ENCODE measurements around the gene KRT84.

Gene KRT84

DNA sequence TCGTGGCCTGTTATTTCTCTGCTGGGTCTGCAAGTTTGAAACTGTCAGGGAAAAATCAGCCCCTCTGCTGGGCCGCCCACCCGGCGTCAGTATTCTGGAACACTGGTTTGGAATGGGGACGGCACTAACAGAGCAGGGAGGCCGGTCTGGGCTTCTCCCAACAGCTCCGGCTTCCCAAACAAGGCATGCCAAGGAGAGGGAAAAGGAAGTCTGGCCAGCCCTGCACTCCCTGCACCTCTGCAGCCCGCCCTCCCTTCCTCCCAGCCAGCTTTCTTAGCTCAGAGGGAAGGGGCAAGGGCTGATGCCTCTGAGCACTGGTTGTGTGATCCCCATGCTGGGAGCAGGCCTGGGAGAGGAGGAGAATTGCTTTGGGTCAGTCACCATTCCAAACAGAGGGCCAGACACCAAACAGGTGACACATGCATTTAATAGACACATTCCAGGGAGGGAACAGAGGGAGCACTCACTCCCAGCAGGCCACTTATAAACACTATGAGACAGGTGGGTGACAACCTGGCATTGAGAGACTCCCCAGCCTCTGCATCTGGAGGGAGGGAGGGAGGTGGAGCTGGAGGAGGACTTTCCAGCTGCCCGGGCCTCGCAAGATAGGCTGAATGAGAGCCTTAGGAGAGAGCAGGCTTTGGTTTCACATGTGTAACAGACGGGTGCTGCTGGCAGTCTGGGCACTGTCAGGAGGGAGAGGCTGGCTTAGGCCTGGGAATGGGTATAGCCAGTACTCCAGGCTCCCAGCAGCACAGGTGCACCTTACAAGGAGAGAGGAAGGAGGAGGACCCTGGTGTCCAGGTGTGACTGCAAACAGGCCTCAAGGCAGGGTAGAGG, 38.4 kb upstream of the KRT84 start:
- H3K4me1 ChIP-seq (ENCODE audit: control insufficient read depth, insufficient read depth, low read length): peaks cover 7% of the 10 kb centered on the region; the same call in 1 of the 2 replicates
- no peaks in the 10 kb centered on the region for H3K36me3 ChIP-seq (ENCODE audit: control insufficient read depth, insufficient read depth, low read length)
- no peak overlapping the region for H3K4me3 ChIP-seq (ENCODE audit: low read depth, low read length)
- H3K27ac ChIP-seq (ENCODE audit: low read depth, low read length): no peak overlapping the region
- no peak overlapping the region for H3K9ac ChIP-seq (ENCODE audit: low read length)
- H3K9me3 ChIP-seq (ENCODE audit: control insufficient read depth, insufficient read depth, low read depth, low read length): no peaks in the 10 kb centered on the region
- H3K27me3 ChIP-seq (ENCODE audit: control insufficient read depth, insufficient read depth, low read length): 0 out of 2 replicates have a peak, but pooled peaks cover 3% of the 10 kb centered on the region

DNA sequence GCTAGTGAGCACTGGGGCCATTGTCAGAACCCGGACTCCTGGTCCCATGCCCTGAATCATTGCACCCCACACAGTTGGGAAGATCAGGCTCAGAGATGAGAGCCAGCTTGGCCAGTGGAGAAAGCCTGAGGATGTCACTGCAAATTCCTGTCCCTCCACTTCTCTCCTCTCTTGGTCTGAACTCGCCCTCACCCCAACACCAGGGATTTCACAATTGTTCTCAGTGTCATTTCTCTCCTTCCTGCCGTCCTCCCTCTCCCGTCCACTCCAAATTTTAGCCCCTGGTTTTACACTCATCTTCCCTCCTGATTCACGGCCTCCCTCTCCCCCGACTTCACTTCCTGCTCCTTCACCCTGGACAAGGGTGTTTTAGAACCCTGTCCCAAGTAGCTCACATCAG, 37.6 kb upstream of the KRT84 start:
- Histone ChIP-seq H3K9me3 (ENCODE audit: control insufficient read depth, insufficient read depth, low read depth, low read length) (no peaks in the 10 kb centered on the region), H3K9ac (ENCODE audit: low read length) (no peak overlapping the region), H3K27ac (ENCODE audit: low read depth, low read length) (no peak overlapping the region), H3K36me3 (ENCODE audit: control insufficient read depth, insufficient read depth, low read length) (no peaks in the 10 kb centered on the region), H3K27me3 (ENCODE audit: control insufficient read depth, insufficient read depth, low read length) (0 out of 2 replicates have a peak, but pooled peaks cover 3% of the 10 kb centered on the region), H3K4me1 (ENCODE audit: control insufficient read depth, insufficient read depth, low read length) (peaks cover 7% of the 10 kb centered on the region; the same call in 1 of the 2 replicates), H3K4me3 (ENCODE audit: low read depth, low read length) (no peak overlapping the region)

DNA sequence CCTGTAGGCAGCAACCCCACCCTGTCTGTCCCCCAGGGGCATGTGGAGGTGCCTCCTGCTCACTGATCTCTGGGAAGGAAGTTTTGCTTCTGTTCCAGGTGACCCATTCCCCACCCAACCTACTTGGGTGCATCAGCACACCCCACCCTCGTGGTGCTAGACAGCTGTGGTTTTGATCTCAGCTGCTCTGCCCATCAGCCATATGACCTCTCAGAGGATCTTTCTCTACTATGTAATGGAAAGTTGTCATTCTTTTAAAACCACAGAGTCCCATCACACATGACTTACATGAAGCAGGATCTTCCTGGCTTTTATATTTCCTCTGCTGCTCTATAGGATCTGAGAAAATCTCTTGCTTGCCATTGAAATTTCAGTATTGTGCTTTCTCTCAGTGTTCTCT, 34.2 kb upstream of the KRT84 start:
- H3K36me3 ChIP-seq (ENCODE audit: control insufficient read depth, insufficient read depth, low read length): no peaks in the 10 kb centered on the region

DNA sequence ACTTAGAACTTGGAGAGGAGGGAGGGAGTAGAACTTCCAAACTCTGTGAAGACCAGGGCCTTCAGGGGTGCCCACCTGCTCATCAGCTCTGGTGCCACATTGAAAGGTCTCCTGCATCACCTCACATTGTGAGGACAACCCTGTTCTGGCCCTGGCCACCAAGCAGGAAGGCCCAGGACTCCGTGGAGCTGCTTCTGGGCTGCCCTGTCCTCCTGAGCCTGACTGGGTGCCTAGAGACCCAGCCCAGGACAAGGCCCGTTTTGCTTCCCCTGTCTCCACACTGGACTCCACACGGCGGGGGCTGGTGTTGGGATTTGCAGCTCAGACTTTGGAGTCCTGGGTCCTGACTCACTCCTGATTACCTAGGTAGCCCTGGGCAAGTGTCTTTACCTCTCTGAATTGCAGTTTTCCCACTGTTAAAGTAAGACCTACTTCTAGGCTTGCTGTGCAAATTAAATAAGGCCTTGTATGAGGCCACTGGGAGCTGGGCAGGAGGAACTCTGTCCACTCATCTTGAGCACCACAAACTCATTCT, 33.2 kb upstream of the KRT84 start:
- Histone ChIP-seq H3K4me1 (ENCODE audit: control insufficient read depth, insufficient read depth, low read length) (peaks cover 7% of the 10 kb centered on the region; the same call in 1 of the 2 replicates), H3K9me3 (ENCODE audit: control insufficient read depth, insufficient read depth, low read depth, low read length) (no peaks in the 10 kb centered on the region), H3K36me3 (ENCODE audit: control insufficient read depth, insufficient read depth, low read length) (no peaks in the 10 kb centered on the region), H3K9ac (ENCODE audit: low read length) (no peak overlapping the region), H3K27me3 (ENCODE audit: control insufficient read depth, insufficient read depth, low read length) (0 out of 2 replicates have a peak, but pooled peaks cover 3% of the 10 kb centered on the region), H3K4me3 (ENCODE audit: low read depth, low read length) (no peak overlapping the region), H3K27ac (ENCODE audit: low read depth, low read length) (no peak overlapping the region)

More for the DNA sequence above, 34.2 kb upstream of the KRT84 start:
- no peak overlapping the region for H3K4me3 ChIP-seq (ENCODE audit: low read depth, low read length)
- no peak overlapping the region for H3K27ac ChIP-seq (ENCODE audit: low read depth, low read length)
- 0 out of 2 replicates have a peak, but pooled peaks cover 3% of the 10 kb centered on the region for H3K27me3 ChIP-seq (ENCODE audit: control insufficient read depth, insufficient read depth, low read length)
- H3K9ac ChIP-seq (ENCODE audit: low read length): no peak overlapping the region
- H3K9me3 ChIP-seq (ENCODE audit: control insufficient read depth, insufficient read depth, low read depth, low read length): no peaks in the 10 kb centered on the region
- H3K4me1 ChIP-seq (ENCODE audit: control insufficient read depth, insufficient read depth, low read length): peaks cover 7% of the 10 kb centered on the region; the same call in 1 of the 2 replicates

DNA sequence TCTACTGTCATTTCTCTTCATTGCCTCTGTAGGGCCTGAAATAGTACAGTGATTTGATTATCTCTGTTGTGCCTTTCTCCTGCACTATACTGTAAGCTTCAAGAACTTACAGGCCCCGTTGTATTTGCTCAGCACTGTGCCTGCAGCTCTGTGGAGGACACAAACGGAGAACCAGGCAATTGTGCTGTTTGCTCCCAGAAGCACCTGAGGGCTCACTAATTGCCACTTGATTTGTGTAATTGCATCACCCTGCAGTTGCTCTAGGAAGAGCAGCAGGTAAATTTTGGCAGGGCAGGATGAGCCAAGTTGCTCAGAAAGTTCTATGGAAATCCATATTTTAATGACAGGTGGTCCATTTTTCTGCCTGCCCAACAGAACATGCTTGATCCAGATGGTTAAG, 32.3 kb upstream of the KRT84 start:
- no peaks in the 10 kb centered on the region for H3K9me3 ChIP-seq (ENCODE audit: control insufficient read depth, insufficient read depth, low read depth, low read length)
- H3K4me3 ChIP-seq (ENCODE audit: low read depth, low read length): no peak overlapping the region
- no peak overlapping the region for H3K9ac ChIP-seq (ENCODE audit: low read length)
- H3K27ac ChIP-seq (ENCODE audit: low read depth, low read length): no peak overlapping the region
- no peaks in the 10 kb centered on the region for H3K4me1 ChIP-seq (ENCODE audit: control insufficient read depth, insufficient read depth, low read length)
- H3K27me3 ChIP-seq (ENCODE audit: control insufficient read depth, insufficient read depth, low read length): 0 out of 2 replicates have a peak, but pooled peaks cover 3% of the 10 kb centered on the region
- H3K36me3 ChIP-seq (ENCODE audit: control insufficient read depth, insufficient read depth, low read length): no peaks in the 10 kb centered on the region

DNA sequence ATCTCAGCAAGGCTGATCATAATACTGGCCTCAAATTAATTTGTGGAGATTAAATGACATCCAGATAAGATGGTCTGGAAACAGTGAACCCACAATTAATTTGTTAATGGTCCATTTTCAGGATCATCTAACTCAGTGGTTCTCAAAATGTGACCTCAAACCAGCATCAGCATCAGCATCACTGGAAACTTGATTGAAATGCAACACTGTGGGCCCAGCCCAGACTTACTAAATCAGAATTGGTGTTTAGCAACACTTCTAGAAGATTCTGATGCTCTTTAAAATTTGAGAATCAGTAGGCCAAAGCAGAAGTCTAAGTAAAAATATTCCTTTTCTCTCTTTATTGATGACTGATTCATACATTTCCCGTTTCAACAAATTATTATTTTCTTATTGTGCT, 31.3 kb upstream of the KRT84 start:
- no peak overlapping the region for H3K4me3 ChIP-seq (ENCODE audit: low read depth, low read length)
- H3K36me3 ChIP-seq (ENCODE audit: control insufficient read depth, insufficient read depth, low read length): no peaks in the 10 kb centered on the region
- no peaks in the 10 kb centered on the region for H3K9me3 ChIP-seq (ENCODE audit: control insufficient read depth, insufficient read depth, low read depth, low read length)
- no peaks in the 10 kb centered on the region for H3K4me1 ChIP-seq (ENCODE audit: control insufficient read depth, insufficient read depth, low read length)
- no peak overlapping the region for H3K9ac ChIP-seq (ENCODE audit: low read length)
- no peak overlapping the region for H3K27ac ChIP-seq (ENCODE audit: low read depth, low read length)
- H3K27me3 ChIP-seq (ENCODE audit: control insufficient read depth, insufficient read depth, low read length): 0 out of 2 replicates have a peak, but pooled peaks cover 3% of the 10 kb centered on the region

DNA sequence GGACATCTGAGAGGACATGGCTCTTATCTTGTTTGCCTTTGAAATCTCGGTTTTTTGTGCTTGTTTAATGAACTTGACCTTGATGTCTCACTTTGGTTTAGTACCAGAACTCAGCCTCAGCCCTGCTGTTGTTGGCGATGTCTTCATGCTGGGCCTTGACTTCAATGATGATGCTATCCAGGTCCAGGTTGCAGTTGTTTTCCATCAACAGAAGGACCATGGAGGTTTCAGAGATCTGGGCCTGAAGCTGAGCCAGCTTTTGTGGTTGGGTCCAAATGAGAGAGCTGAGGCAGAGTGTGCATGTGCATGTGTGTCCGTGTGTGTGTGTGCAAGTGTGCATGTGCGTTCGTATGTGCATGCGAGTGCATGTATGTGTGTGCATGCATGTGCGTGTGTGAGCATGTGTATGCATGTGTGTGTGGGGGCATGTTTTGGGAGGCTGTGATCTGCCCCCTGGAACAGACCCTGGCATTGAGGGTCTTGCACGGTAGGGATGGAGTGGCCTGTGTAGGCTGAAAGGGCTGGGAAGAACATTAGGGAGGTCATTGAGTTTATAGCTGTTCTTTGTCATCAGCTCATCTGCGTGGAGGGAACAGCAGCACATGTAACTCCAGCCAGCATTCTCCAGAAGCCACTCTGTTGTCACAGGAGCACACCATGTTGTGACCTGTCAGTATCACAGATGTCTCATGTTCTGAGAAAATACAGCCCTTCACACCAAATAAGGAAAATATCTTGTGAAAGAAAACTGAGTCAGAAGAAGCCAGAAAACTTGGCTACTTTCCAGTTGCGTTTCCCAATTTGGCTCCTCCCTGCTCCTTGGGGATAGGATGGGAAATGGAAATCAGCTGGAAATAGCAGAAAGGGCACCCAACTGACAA, 30.7 kb upstream of the KRT84 start:
- H3K9me3 ChIP-seq (ENCODE audit: control insufficient read depth, insufficient read depth, low read depth, low read length): no peaks in the 10 kb centered on the region
- H3K4me1 ChIP-seq (ENCODE audit: control insufficient read depth, insufficient read depth, low read length): no peaks in the 10 kb centered on the region
- no peak overlapping the region for H3K9ac ChIP-seq (ENCODE audit: low read length)
- no peaks in the 10 kb centered on the region for H3K36me3 ChIP-seq (ENCODE audit: control insufficient read depth, insufficient read depth, low read length)
- H3K27me3 ChIP-seq (ENCODE audit: control insufficient read depth, insufficient read depth, low read length): 0 out of 2 replicates have a peak, but pooled peaks cover 3% of the 10 kb centered on the region
- no peak overlapping the region for H3K27ac ChIP-seq (ENCODE audit: low read depth, low read length)
- H3K4me3 ChIP-seq (ENCODE audit: low read depth, low read length): no peak overlapping the region

DNA sequence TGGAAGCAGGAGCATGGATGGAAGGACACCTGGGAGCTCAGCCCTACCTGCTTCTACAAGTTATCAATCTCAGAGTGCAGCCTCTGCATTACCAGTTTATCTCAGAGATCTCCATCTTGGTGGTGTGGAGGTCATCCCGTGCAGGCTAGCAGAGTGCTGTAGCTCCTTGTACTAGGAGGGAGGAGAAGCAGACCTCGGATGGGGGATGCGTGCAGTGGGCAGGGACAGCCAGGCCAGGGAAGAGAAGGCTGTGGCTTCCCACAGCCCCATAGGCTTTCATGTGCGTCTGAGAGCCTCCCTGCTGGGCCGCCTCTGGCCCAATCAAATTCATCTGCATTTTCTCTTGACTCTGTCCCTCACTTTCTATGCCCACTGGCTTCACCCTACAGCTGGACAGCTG, 29.5 kb upstream of the KRT84 start:
- no peak overlapping the region for H3K4me3 ChIP-seq (ENCODE audit: low read depth, low read length)
- H3K9ac ChIP-seq (ENCODE audit: low read length): no peak overlapping the region
- H3K27ac ChIP-seq (ENCODE audit: low read depth, low read length): no peak overlapping the region
- H3K9me3 ChIP-seq (ENCODE audit: control insufficient read depth, insufficient read depth, low read depth, low read length): no peaks in the 10 kb centered on the region
- no peaks in the 10 kb centered on the region for H3K27me3 ChIP-seq (ENCODE audit: control insufficient read depth, insufficient read depth, low read length)
- H3K36me3 ChIP-seq (ENCODE audit: control insufficient read depth, insufficient read depth, low read length): no peaks in the 10 kb centered on the region
- H3K4me1 ChIP-seq (ENCODE audit: control insufficient read depth, insufficient read depth, low read length): no peaks in the 10 kb centered on the region

DNA sequence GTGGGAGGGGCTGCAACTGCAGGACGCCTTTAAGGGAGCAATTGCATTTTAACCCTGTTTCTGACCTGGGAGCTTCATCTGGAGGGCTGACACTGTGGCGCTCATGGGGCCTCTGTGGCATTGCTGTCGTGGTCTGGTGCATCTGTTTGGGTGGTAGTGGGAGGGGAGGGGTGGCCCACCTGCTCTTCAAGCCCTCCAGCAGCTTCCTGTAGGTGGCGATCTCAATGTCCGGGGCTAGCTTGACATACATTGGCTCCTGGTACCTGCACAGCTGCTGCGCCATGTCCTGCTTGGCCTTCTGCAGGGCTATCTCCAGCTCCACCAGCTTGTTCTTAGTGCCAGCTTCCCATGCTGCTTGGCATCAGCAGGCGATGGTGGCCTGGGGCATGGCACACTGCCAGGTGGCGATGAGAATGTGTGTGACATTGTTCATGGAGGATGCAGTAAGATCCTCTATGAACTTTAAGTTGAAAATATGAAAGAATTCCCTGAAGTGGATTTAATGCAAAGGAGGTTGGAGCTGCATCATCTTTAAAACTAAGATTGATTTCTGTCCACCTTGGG, 28.4 kb upstream of the KRT84 start:
- H3K36me3 ChIP-seq (ENCODE audit: control insufficient read depth, insufficient read depth, low read length): no peaks in the 10 kb centered on the region
- H3K4me3 ChIP-seq (ENCODE audit: low read depth, low read length): no peak overlapping the region
- H3K9ac ChIP-seq (ENCODE audit: low read length): no peak overlapping the region
- no peaks in the 10 kb centered on the region for H3K27me3 ChIP-seq (ENCODE audit: control insufficient read depth, insufficient read depth, low read length)
- no peaks in the 10 kb centered on the region for H3K4me1 ChIP-seq (ENCODE audit: control insufficient read depth, insufficient read depth, low read length)
- H3K27ac ChIP-seq (ENCODE audit: low read depth, low read length): no peak overlapping the region
- H3K9me3 ChIP-seq (ENCODE audit: control insufficient read depth, insufficient read depth, low read depth, low read length): no peaks in the 10 kb centered on the region

DNA sequence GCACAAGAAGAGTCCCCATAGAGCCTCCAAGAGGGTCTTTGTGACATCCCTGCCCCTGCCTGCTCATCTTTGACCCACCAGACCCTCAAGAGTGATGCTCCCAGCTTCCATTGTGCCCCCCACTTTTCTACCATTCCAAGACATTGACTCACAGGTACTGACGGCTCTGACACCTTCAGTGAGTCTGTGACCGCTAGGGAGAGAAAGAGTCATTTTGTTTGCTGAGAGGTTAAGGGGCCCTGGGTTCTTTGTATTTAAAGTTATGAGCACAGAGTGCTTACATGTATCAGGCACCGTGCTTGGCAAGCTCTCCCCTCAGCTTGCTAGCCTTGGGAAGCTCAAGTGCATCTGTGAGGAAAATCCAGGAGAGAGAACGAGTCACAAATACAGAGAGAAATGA, 27.8 kb upstream of the KRT84 start:
- no peaks in the 10 kb centered on the region for H3K9me3 ChIP-seq (ENCODE audit: control insufficient read depth, insufficient read depth, low read depth, low read length)
- no peak overlapping the region for H3K9ac ChIP-seq (ENCODE audit: low read length)
- H3K36me3 ChIP-seq (ENCODE audit: control insufficient read depth, insufficient read depth, low read length): no peaks in the 10 kb centered on the region
- no peaks in the 10 kb centered on the region for H3K27me3 ChIP-seq (ENCODE audit: control insufficient read depth, insufficient read depth, low read length)
- H3K27ac ChIP-seq (ENCODE audit: low read depth, low read length): no peak overlapping the region
- no peak overlapping the region for H3K4me3 ChIP-seq (ENCODE audit: low read depth, low read length)
- no peaks in the 10 kb centered on the region for H3K4me1 ChIP-seq (ENCODE audit: control insufficient read depth, insufficient read depth, low read length)
